ENCODE data around the gene CHL1. TPM values are rescaled to one million over a fixed set of nuclear protein-coding genes. Genes with fewer than 3 reads are reported as not detected.

CHL1 gene
- total RNA-seq, 4 donors from 2014 or later: 10.4 to 41.5 (median 25.4) TPM

GRCh38 chr3:440826-441225, 244.3 kb downstream of the CHL1 start:
- no peak for TF ChIP-seq POLR2A (IDR thresholded peaks at IDR 0.05)
- TF ChIP-seq EP300 (IDR thresholded peaks at IDR 0.05; ENCODE audit: low read depth): no peak
- TF ChIP-seq POLR2AphosphoS5 (IDR thresholded peaks at IDR 0.05): no peak
- TF ChIP-seq CTCF (IDR thresholded peaks at IDR 0.05): no peak
- H3K27ac ChIP-seq: no peak overlapping the region
- H3K27me3 ChIP-seq: no peaks in the 10 kb centered on the region
- in situ Hi-C loops (cut with MboI; ENCODE audit: low pct_ligation_motif_present in 1 of 4, low pct_unique_long_range_greater_than_20kb in 1 of 4, low sequenced_read_pairs in 3 of 4) (no loop called here), intact Hi-C loops (cut with DNase I; ENCODE audit: low total_unique reads) (no loop called here)
- no peak for DNase-seq
- H3K9me3 ChIP-seq: no peaks in the 10 kb centered on the region
- no peak overlapping the region for H3K4me3 ChIP-seq
- no peaks in the 10 kb centered on the region for H3K4me1 ChIP-seq
- 72 to 73% methylated on average over 5 of the region's 5 CpGs for WGBS, 2 donors (ENCODE audit: low coverage in 1 of 2)
- H3K36me3 ChIP-seq: no peaks in the 10 kb centered on the region

GRCh38 chr3:445960-446359, 249.4 kb downstream of the CHL1 start:
- no peak for DNase-seq
- Histone ChIP-seq H3K36me3 (no peaks in the 10 kb centered on the region), H3K9me3 (no peaks in the 10 kb centered on the region), H3K4me3 (no peak overlapping the region), H3K27ac (no peak overlapping the region), H3K4me1 (no peaks in the 10 kb centered on the region), H3K27me3 (no peaks in the 10 kb centered on the region)
- in situ Hi-C loops (cut with MboI; ENCODE audit: low pct_ligation_motif_present in 1 of 4, low pct_unique_long_range_greater_than_20kb in 1 of 4, low sequenced_read_pairs in 3 of 4) (no loop called here), intact Hi-C loops (cut with DNase I; ENCODE audit: low total_unique reads) (no loop called here)
- no peak for TF ChIP-seq POLR2A (IDR thresholded peaks at IDR 0.05)
- no peak for TF ChIP-seq CTCF (IDR thresholded peaks at IDR 0.05)
- no peak for TF ChIP-seq POLR2AphosphoS5 (IDR thresholded peaks at IDR 0.05)
- TF ChIP-seq EP300 (IDR thresholded peaks at IDR 0.05; ENCODE audit: low read depth): no peak
- WGBS, 2 donors (ENCODE audit: low coverage in 1 of 2): 74 to 90% methylated on average over 2 of the region's 2 CpGs

- no peaks in the 10 kb centered on the region for H3K4me1 ChIP-seq
- intact Hi-C loops (cut with DNase I; ENCODE audit: low total_unique reads) (no loop called here), in situ Hi-C loops (cut with MboI; ENCODE audit: low pct_ligation_motif_present in 1 of 4, low pct_unique_long_range_greater_than_20kb in 1 of 4, low sequenced_read_pairs in 3 of 4) (no loop called here)
- no peak overlapping the region for H3K27ac ChIP-seq
- no peak overlapping the region for H3K4me3 ChIP-seq
- DNase-seq: no peak
- TF ChIP-seq CTCF (IDR thresholded peaks at IDR 0.05) (no peak), POLR2A (IDR thresholded peaks at IDR 0.05) (no peak)
- no peaks in the 10 kb centered on the region for H3K9me3 ChIP-seq
- H3K36me3 ChIP-seq: no peaks in the 10 kb centered on the region
- H3K27me3 ChIP-seq: no peaks in the 10 kb centered on the region
- WGBS, 2 donors (ENCODE audit: low coverage in 1 of 2): 77 to 89% methylated on average over 5 of the region's 5 CpGs
These were observed 251.1 kb downstream of the CHL1 start for GRCh38 chr3:447671-448070.

GRCh38 chr3:449711-450110, 253.1 kb downstream of the CHL1 start:
- Histone ChIP-seq H3K4me1 (no peaks in the 10 kb centered on the region), H3K4me3 (no peak overlapping the region), H3K27ac (no peak overlapping the region), H3K27me3 (no peaks in the 10 kb centered on the region), H3K36me3 (no peaks in the 10 kb centered on the region), H3K9me3 (no peaks in the 10 kb centered on the region)
- intact Hi-C loops (cut with DNase I; ENCODE audit: low total_unique reads): no loop called here
- in situ Hi-C loops (cut with MboI; ENCODE audit: low pct_ligation_motif_present in 1 of 4, low pct_unique_long_range_greater_than_20kb in 1 of 4, low sequenced_read_pairs in 3 of 4): no loop called here
- no peak for TF ChIP-seq EP300 (IDR thresholded peaks at IDR 0.05; ENCODE audit: low read depth)
- TF ChIP-seq POLR2AphosphoS5 (IDR thresholded peaks at IDR 0.05): no peak
- TF ChIP-seq CTCF (IDR thresholded peaks at IDR 0.05): no peak
- TF ChIP-seq POLR2A (IDR thresholded peaks at IDR 0.05): no peak
- no peak for DNase-seq
- 60 to 95% methylated on average over 1 to 4 of the region's 4 CpGs for WGBS, 2 donors (ENCODE audit: low coverage in 1 of 2)

Data from transverse colon (tissue), 4 donors.